ENCODE results near the gene SYNE3. TPM values are rescaled to one million over a fixed set of nuclear protein-coding genes. Genes with fewer than 3 reads are reported as not detected.

The SYNE3 gene
- total and polyA plus RNA-seq, 10 of the 15 experiments (the other 5 are each of a cell fraction or from before 2014, with no cell fraction given) = 1.4 to 44.1 (median 13.4) TPM

DNA sequence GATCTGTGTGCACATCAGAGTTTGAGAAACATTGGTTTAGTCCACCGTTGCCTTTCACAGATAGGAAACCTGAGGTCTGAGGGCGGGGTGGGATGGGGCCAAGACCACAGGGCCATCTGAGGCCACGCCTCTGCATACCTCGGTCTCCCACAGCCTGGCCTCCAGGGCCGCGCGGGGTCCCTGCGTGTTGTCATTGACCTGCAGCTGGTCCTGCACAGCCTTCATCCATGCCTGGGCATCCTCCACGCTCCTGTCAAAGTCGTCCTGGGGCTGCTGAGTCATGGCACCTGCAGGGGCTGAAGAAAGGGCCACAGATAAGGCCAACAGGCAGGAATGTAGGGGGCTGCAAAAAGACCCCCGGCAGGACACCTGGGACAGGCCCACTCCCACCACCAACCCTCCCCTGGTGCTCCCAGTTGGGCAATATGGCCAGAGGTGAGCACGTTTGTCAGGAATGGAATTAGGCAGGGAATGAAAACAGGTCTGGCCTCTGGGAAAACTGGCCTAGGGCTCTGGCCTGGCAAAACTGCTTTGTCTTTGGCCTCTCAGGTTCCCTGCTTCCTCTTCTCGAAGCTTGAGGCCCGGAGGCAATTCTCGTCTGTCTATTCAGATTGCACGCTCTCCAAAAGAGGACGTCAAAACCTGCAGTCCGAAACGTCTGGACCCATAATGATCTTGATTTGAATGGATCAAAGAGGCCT lies 40.8 kb downstream of the SYNE3 start:
- BruUV-seq (replicated peaks) = no TSS peak
- Histone ChIP-seq H3K4me3 (no peak overlapping the region), H3K9me3 (replicated peaks; ENCODE audit: control insufficient read depth, insufficient read depth, low read length) (no peaks in the 10 kb centered on the region), H3K79me2 (ENCODE audit: control insufficient read depth, insufficient read depth, low read length) (peaks cover 25% of the 10 kb centered on the region), H3K27me3 (replicated peaks in 1 of 2; ENCODE audit: control insufficient read depth in 2 of 2, insufficient read depth in 2 of 2, low read length in 1 of 2) (no peaks in the 10 kb centered on the region), H4K20me1 (ENCODE audit: control insufficient read depth, insufficient read depth) (no peaks in the 10 kb centered on the region), H3K4me1 (ENCODE audit: control insufficient read depth, insufficient read depth, low read length) (peaks cover 13% of the 10 kb centered on the region), H3K4me2 (ENCODE audit: control insufficient read depth, insufficient read depth) (no peak overlapping the region), H3K27ac (ENCODE audit: control insufficient read depth, insufficient read depth) (no peak overlapping the region), H3K36me3 (ENCODE audit: control insufficient read depth in 2 of 2, insufficient read depth in 2 of 2, low read length in 1 of 2) (peaks cover 29 to 38% of the 10 kb centered on the region in 2 experiments), H2AFZ (ENCODE audit: control insufficient read depth, low read depth, low read length) (no peak overlapping the region), H3K9ac (ENCODE audit: control insufficient read depth, insufficient read depth, low read length) (no peak overlapping the region)
- POLR2A ChIA-PET = no interaction called here
- intact Hi-C loops (cut with micrococcal nuclease; ENCODE audit: unreplicated experiment) (no loop called here), in situ Hi-C loops (cut with MboI) (no loop called here)
- SMC1A ChIA-PET (ENCODE audit: uncharacterized antibody, unreplicated experiment) = no interaction called here
- CTCF ChIA-PET = no interaction called here
- RAD21 ChIA-PET (ENCODE audit: unreplicated experiment) = no interaction called here
- DNase-seq (ENCODE audit: low read depth, low spot score) (no peak), FAIRE-seq (no peak), ATAC-seq (no peak)
- 92% methylated on average over 16 of the region's 19 CpGs for WGBS (ENCODE audit: insufficient coverage, insufficient replicate concordance, low lambda C conversion rate, missing lambda C conversion rate)
- TF ChIP-seq CBX5 (IDR thresholded peaks at IDR 0.05; ENCODE audit: low read depth) (no peak), JUND (IDR thresholded peaks at IDR 0.05; ENCODE audit: low read depth, low read length) (no peak), EED (IDR thresholded peaks at IDR 0.05; ENCODE audit: low read depth) (no peak), NRF1 (conservative IDR thresholded peaks at IDR 0.05; ENCODE audit: low read depth, low read length) (no peak), NR2C2 (IDR thresholded peaks at IDR 0.05; ENCODE audit: borderline replicate concordance, control insufficient read depth, insufficient read length, low read depth) (no peak), NBN (IDR thresholded peaks at IDR 0.05) (no peak), TCF12 (IDR thresholded peaks at IDR 0.05; ENCODE audit: low read depth, low read length) (no peak), PAX8 (IDR thresholded peaks at IDR 0.05) (no peak), TCF3 (IDR thresholded peaks at IDR 0.05; ENCODE audit: borderline replicate concordance, insufficient read depth, low read depth, low read length) (no peak), CBX3 (IDR thresholded peaks at IDR 0.05; ENCODE audit: borderline replicate concordance, low read depth) (no peak)

All from GM12878 (cell line).